ENCODE measurements around the gene ZMIZ1.

- TF ChIP-seq CTCF (IDR thresholded peaks at IDR 0.05; ENCODE audit: poor library complexity, severe bottlenecking) (no peak), TAF1 (IDR thresholded peaks at IDR 0.05; ENCODE audit: low read depth) (no peak), MXI1 (conservative IDR thresholded peaks at IDR 0.05; ENCODE audit: poor library complexity, severe bottlenecking) (no peak), EZH2 (IDR thresholded peaks at IDR 0.05; ENCODE audit: borderline replicate concordance, insufficient read depth, low read length, poor library complexity, severe bottlenecking) (no peak), RAD21 (conservative IDR thresholded peaks at IDR 0.05) (no peak), POLR2AphosphoS5 (IDR thresholded peaks at IDR 0.05) (no peak), REST (IDR thresholded peaks at IDR 0.05; ENCODE audit: borderline replicate concordance) (no peak), EP300 (conservative IDR thresholded peaks at IDR 0.05; ENCODE audit: poor library complexity, severe bottlenecking) (no peak)
Observed at GRCh38 chr10:79166741-79167140, 98.0 kb downstream of the ZMIZ1 start.
